H1 (cell line): ENCODE measurements around the gene CERS3. TPM values are rescaled to one million over a fixed set of nuclear protein-coding genes. Genes with fewer than 3 reads are reported as not detected.

Source experiments
- CBX8 ChIP-seq: fragments of 300-800, 300-1000 bp; sonication (generic); IDR thresholded peaks from 2 replicates; pipeline ENCODE4 v1.7.1; 2016; ENCODE audit warnings: low read depth, low read length, borderline replicate concordance
- POU5F1 ChIP-seq: IDR thresholded peaks from 2 replicates; pipeline ENCODE4 v1.6.1; 2011; ENCODE audit warnings: low read depth, mild to moderate bottlenecking, low read length, moderate library complexity
- RNF2 ChIP-seq: fragments of 200-900, 300-1000 bp; sonication (generic); IDR thresholded peaks from 2 replicates; pipeline ENCODE4 v1.7.1; 2016; ENCODE audit warnings: borderline replicate concordance, low read depth, mild to moderate bottlenecking, antibody characterized with exemption, low read length; ENCODE audit not compliant: poor library complexity, severe bottlenecking; ENCODE audit errors: missing control alignments
- YY1 ChIP-seq: IDR thresholded peaks from 2 replicates; pipeline ENCODE4 v1.6.1; 2011; ENCODE audit warnings: low read depth, mild to moderate bottlenecking, low read length
- polyA plus RNA-seq, 7 experiments: library from polyadenylated mRNA; depleted of rRNA in 3 of 7; stranded (reverse) in 5 of 7; unstranded in 2 of 7; fragments of >200 nt in 5 of 7; fragments of 200-250 nt in 2 of 7; gene quantifications; 1 replicate in 5 of 7; 2 replicates in 1 of 7; 4 replicates in 1 of 7; pipeline versions ENCODE4 v1.2.1 to v1.2.3, GENCODE V29; 2011 to 2013; ENCODE audit warnings: missing spikeins in 2 of 7, mixed read lengths in 2 of 7
- total RNA-seq: library from RNA; stranded (reverse); fragmentation: NEBNext Ultra II Directional; extraction: Animal tissue kit (Norgen Biotek cat#: 25700); gene quantifications from 2 replicates; pipeline ENCODE4 v1.2.1, GENCODE V29; 2021
- TF ChIP-seq, protein P1 (sequence below): IDR thresholded peaks from 2 replicates; pipeline ENCODE4 v1.6.1; 2012; ENCODE audit warnings: low read length, inconsistent platforms

Gene CERS3
- total and polyA plus RNA-seq, 2 of the 8 experiments (the other 6 are each of a cell fraction or from before 2014, with no cell fraction given) = 0.62 TPM; not detected in 1

DNA sequence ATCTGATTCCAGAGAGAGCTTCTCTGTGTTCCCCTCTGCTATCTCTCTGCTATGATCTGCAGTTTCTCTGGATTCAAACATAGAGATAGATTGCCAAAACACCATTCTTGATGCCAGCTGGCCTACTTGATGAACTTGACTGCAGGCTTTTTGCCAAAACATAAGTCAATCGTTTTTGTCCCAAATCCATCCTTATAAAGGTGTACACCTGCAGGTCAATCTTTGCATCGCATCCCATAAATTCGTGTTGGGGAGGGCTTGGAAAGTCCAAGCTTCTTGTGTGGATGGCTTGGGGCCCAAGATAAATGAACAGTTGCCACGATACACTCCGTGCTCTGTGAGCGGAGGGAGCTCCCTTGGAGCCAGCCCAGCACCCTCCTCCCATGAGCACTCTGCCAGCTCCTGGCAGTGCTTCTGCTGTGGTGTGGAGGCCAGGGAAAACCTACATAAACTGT, 2.7 kb downstream of the CERS3 start (continued):
- TF ChIP-seq, protein P1, sequence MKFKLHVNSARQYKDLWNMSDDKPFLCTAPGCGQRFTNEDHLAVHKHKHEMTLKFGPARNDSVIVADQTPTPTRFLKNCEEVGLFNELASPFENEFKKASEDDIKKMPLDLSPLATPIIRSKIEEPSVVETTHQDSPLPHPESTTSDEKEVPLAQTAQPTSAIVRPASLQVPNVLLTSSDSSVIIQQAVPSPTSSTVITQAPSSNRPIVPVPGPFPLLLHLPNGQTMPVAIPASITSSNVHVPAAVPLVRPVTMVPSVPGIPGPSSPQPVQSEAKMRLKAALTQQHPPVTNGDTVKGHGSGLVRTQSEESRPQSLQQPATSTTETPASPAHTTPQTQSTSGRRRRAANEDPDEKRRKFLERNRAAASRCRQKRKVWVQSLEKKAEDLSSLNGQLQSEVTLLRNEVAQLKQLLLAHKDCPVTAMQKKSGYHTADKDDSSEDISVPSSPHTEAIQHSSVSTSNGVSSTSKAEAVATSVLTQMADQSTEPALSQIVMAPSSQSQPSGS = no peak
- no peak for TF ChIP-seq CBX8
- no peak for TF ChIP-seq YY1
- TF ChIP-seq RNF2 = no peak
- TF ChIP-seq POU5F1 = no peak
- TF ChIP-seq, all 59 proteins: peak for 0
